Breast epithelium (tissue), 4 donors: ENCODE data around the gene C1QL1. TPM values are rescaled to one million over a fixed set of nuclear protein-coding genes. Genes with fewer than 3 reads are reported as not detected.

ENCODE experiments used
- DNase-seq, 2 donors: peaks; one replicate each; pipeline ENCODE4 v3.0.0-alpha.2; 2019; ENCODE audit warnings: low spot score in 2 of 2
- H3K27ac ChIP-seq, 2 donors: fragments of 200-600 bp; sonication (generic) in 1 of 2; one replicate each; pipeline ENCODE4 v1.5.1; 2016 to 2019; ENCODE audit warnings: mild to moderate bottlenecking in 1 of 2
- H3K27me3 ChIP-seq, 2 donors: fragments of 200-600 bp; sonication (generic) in 1 of 2; one replicate each; pipeline versions ENCODE4 v1.5.1 to v1.6.0; 2017 to 2019; ENCODE audit warnings: control low read depth in 1 of 2, mild to moderate bottlenecking in 1 of 2
- H3K36me3 ChIP-seq: fragments of 200-600 bp; one replicate; pipeline ENCODE4 v1.5.1; 2019
- H3K4me1 ChIP-seq, 2 donors: fragments of 200-600 bp; sonication (generic); one replicate each; pipeline ENCODE4 v1.5.1; 2016 to 2019; ENCODE audit warnings: control low read depth in 1 of 2
- H3K4me3 ChIP-seq, 3 donors: fragments of 200-600 bp; sonication (generic); 1 replicate in 2 of 3; 2 replicates in 1 of 3; pipeline ENCODE4 v1.5.1; 2016 to 2019; ENCODE audit warnings: mild to moderate bottlenecking in 3 of 3, moderate library complexity in 2 of 3
- H3K9me3 ChIP-seq, 2 donors: fragments of 200-600 bp; sonication (generic) in 1 of 2; one replicate each; pipeline ENCODE4 v1.5.1; 2016 to 2019; ENCODE audit warnings: control low read depth in 1 of 2
- POLR2A ChIP-seq: fragments of 450-650 bp; IDR thresholded peaks from one replicate; pipeline ENCODE4 v1.6.1; 2016; ENCODE audit warnings: antibody characterized with exemption, mild to moderate bottlenecking, moderate library complexity
- POLR2AphosphoS5 ChIP-seq, 3 donors: sonication (generic); formaldehyde crosslinking; IDR thresholded peaks; one replicate each; pipeline ENCODE4 v1.6.1; 2017; ENCODE audit warnings: antibody characterized with exemption in 3 of 3
- intact Hi-C: fragments of 100-400 bp; cut with DNase I; formaldehyde crosslinking; loops from one replicate; pipeline ENCODE4 v1.15.1; 2023; ENCODE audit warnings: low total_unique reads
- total RNA-seq, 3 donors: library from RNA; depleted of rRNA; stranded (reverse); fragments of >200 nt; gene quantifications; one replicate each; pipeline ENCODE4 v1.1.0, GENCODE V29; 2016
- TF ChIP-seq, protein P1 (sequence below), 3 donors: fragments of 450-650 bp; IDR thresholded peaks; one replicate each; pipeline ENCODE4 v1.5.1; 2016 to 2017; ENCODE audit warnings: antibody characterized with exemption in 3 of 3, mild to moderate bottlenecking in 3 of 3, moderate library complexity in 3 of 3

The C1QL1 gene
- total RNA-seq, 3 donors from 2014 or later = 0.98 to 7.2 TPM; not detected in 1

DNA sequence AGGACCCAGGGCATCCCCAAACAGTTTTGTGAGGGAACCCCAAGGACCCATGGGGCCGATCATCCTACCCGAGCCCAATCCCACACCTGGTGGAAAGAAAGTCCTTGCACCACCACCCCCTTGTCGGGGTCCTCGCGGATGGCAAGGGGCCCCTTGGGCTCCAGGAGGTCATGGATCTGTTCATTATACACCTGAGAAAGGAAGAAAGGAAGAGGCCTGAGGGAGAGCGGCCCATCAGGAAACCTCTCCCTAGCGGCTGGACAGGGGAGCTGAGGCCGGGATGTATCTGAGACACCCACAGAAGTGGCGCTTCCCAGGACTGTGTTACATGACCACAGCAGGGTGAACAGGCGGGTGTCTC lies 33.4 kb downstream of the C1QL1 start:
- no peak for TF ChIP-seq POLR2AphosphoS5 (IDR thresholded peaks at IDR 0.05)
- no peak for TF ChIP-seq POLR2A
- TF ChIP-seq, protein P1, sequence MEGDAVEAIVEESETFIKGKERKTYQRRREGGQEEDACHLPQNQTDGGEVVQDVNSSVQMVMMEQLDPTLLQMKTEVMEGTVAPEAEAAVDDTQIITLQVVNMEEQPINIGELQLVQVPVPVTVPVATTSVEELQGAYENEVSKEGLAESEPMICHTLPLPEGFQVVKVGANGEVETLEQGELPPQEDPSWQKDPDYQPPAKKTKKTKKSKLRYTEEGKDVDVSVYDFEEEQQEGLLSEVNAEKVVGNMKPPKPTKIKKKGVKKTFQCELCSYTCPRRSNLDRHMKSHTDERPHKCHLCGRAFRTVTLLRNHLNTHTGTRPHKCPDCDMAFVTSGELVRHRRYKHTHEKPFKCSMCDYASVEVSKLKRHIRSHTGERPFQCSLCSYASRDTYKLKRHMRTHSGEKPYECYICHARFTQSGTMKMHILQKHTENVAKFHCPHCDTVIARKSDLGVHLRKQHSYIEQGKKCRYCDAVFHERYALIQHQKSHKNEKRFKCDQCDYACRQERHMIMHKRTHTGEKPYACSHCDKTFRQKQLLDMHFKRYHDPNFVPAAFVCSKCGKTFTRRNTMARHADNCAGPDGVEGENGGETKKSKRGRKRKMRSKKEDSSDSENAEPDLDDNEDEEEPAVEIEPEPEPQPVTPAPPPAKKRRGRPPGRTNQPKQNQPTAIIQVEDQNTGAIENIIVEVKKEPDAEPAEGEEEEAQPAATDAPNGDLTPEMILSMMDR (IDR thresholded peaks at IDR 0.05) = no peak
- no peak for DNase-seq

DNA sequence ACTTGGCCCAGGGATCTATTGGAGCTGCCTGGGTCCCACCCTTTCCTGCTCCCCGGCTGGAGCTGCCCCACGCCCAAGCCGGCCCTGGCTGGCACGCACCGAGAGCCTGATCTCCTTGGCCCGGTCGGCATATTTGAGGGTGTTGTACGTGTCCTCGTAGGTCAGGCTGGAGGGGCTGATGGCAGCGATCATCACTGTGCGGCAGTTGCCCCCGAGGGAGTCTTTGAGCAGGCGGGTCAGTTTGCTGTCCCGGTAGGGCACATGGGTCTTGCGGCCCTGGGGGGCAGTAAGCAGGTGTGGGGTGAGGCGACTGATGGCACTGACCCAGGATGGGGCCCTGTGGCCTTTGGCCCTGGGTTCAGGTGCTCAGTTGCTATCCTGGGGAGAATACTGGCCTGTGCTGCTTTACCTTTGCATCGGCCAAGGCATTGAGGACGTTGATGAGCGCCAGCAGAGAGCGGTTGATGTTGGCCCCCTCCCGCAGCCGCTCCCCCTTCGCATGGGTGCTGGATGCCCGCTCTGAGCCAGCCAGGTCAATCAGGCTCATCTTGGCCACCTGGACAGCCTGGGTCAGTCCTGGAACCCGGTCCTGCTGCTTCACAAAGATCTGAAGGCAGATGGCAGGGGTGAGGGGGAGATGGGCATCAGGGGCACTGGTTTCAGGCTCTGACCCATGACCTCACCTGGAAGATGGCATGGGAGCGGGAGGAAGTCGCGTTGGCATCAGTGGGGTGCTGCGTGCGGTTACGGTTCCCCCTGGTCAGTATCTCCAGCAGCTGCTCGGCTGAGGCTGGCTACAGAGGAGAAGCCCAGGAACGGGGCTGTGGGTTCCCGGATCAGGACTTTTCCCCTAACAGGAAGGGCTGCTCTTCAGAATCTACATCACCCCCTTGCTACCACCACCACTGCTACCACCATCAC lies 34.0 kb downstream of the C1QL1 start:
- intact Hi-C loops = no loop called here
- no peak for DNase-seq

More for the DNA sequence above, 33.4 kb downstream of the C1QL1 start:
- Histone ChIP-seq H3K4me3 (no peak overlapping the region), H3K9me3 (peaks cover 0 to 4% of the 10 kb centered on the region in 2 donors), H3K36me3 (no peaks in the 10 kb centered on the region), H3K27me3 (no peaks in the 10 kb centered on the region), H3K4me1 (no peaks in the 10 kb centered on the region), H3K27ac (no peak overlapping the region)
- intact Hi-C loops = no loop called here

DNA sequence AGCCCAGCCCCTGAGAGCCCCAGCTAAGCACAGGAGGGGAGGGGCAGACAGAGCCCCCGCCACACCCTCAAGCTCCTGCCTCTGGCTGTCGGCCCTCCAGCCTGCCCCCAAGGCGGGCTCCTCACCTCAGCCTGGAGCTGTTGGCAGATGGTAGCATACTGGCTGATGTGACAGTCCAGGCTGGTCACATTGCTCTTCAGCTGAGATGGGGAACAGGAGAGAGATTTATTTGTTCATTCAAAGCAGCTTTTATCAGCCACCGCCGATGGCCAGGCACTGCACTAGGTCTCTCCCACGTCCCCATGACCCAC lies 35.4 kb downstream of the C1QL1 start:
- no peaks in the 10 kb centered on the region for H3K36me3 ChIP-seq
- DNase-seq = no peak
- no peak overlapping the region for H3K27ac ChIP-seq
- H3K4me1 ChIP-seq = no peaks in the 10 kb centered on the region
- H3K27me3 ChIP-seq = no peaks in the 10 kb centered on the region
- intact Hi-C loops = no loop called here
- H3K4me3 ChIP-seq = no peak overlapping the region
- no peaks in the 10 kb centered on the region for H3K9me3 ChIP-seq
- TF ChIP-seq POLR2AphosphoS5 (IDR thresholded peaks at IDR 0.05) = no peak
- TF ChIP-seq, protein P1 (IDR thresholded peaks at IDR 0.05) = no peak
- TF ChIP-seq POLR2A = no peak

More for the DNA sequence above, 34.0 kb downstream of the C1QL1 start:
- Histone ChIP-seq H3K4me1 (no peaks in the 10 kb centered on the region), H3K36me3 (no peaks in the 10 kb centered on the region), H3K4me3 (no peak overlapping the region), H3K27me3 (no peaks in the 10 kb centered on the region), H3K27ac (no peak overlapping the region), H3K9me3 (peaks cover 0 to 4% of the 10 kb centered on the region in 2 donors)
- TF ChIP-seq POLR2A (no peak), POLR2AphosphoS5 (IDR thresholded peaks at IDR 0.05) (no peak)
- TF ChIP-seq, protein P1 (IDR thresholded peaks at IDR 0.05) = no peak

- H3K4me1 ChIP-seq = no peaks in the 10 kb centered on the region
- peak in 1 of 2 donors; percentile 45 for DNase-seq
- H3K9me3 ChIP-seq = no peaks in the 10 kb centered on the region
- no peak overlapping the region for H3K4me3 ChIP-seq
- H3K27ac ChIP-seq = no peak overlapping the region
- H3K27me3 ChIP-seq = no peaks in the 10 kb centered on the region
- TF ChIP-seq, protein P1 (IDR thresholded peaks at IDR 0.05) = no peak
- TF ChIP-seq POLR2AphosphoS5 (IDR thresholded peaks at IDR 0.05) (no peak), POLR2A (no peak)
- intact Hi-C loops = no loop called here
- H3K36me3 ChIP-seq = no peaks in the 10 kb centered on the region
Observed at GRCh38 chr17:44932096-44932786, 35.9 kb downstream of the C1QL1 start.

DNA sequence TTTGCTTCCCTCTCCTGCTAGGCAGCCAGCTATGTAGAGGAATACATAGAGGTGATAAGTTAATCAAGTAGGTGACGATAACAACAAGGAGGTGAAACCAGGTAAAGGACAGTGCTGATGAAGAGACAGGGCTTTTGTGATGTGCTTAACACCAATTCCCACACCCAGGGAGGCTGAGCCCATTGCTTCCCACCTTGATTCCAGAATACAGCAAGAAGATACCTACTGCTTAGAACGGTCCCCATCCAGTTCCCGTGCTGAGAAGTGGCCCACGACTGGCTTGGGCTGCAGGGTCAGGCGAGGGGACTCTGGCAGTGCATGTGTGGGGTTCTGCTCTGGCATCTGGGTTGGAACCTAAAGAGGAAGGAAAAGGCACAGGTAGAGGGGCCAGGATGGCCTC lies 36.7 kb downstream of the C1QL1 start:
- intact Hi-C loops = no loop called here
- Histone ChIP-seq H3K27me3 (no peaks in the 10 kb centered on the region), H3K4me3 (no peak overlapping the region), H3K4me1 (no peaks in the 10 kb centered on the region), H3K9me3 (no peaks in the 10 kb centered on the region), H3K36me3 (no peaks in the 10 kb centered on the region), H3K27ac (no peak overlapping the region)
- TF ChIP-seq, protein P1 (IDR thresholded peaks at IDR 0.05) = no peak
- TF ChIP-seq POLR2AphosphoS5 (IDR thresholded peaks at IDR 0.05) (no peak), POLR2A (no peak)
- DNase-seq = no peak
